Stimulated activated naive CD4-positive, alpha-beta T cell treated with Interleukin-2 at 50 U/mL for 16 hours (primary cell): ENCODE data around the gene EHHADH.
A peak's percentile ranks its signal among the peaks of the same experiment; 100 is the strongest.

ENCODE experiments used
- DNase-seq: peaks from one replicate; lab custom pipeline; 2025; lab: John Stamatoyannopoulos, UW

The EHHADH gene

GRCh38 chr3:185197068-185197467, 56.8 kb downstream of the EHHADH start:
- no peak for DNase-seq

- no peak for DNase-seq
Observed at GRCh38 chr3:185195652-185196051, 58.2 kb downstream of the EHHADH start.

- no peak for DNase-seq
Observed at GRCh38 chr3:185188816-185189215, 65.0 kb downstream of the EHHADH start.

- no peak for DNase-seq
Observed at GRCh38 chr3:185187391-185187790, 66.5 kb downstream of the EHHADH start.

GRCh38 chr3:185176750-185177359, 77.0 kb downstream of the EHHADH start:
- DNase-seq: no peak

GRCh38 chr3:185175370-185175987, 78.4 kb downstream of the EHHADH start:
- DNase-seq: no peak

GRCh38 chr3:185172086-185173049, 81.5 kb downstream of the EHHADH start:
- no peak for DNase-seq

- DNase-seq: no peak
Observed at GRCh38 chr3:185164428-185165217, 89.2 kb downstream of the EHHADH start.

- no peak for DNase-seq
Observed at GRCh38 chr3:185162634-185163033, 91.2 kb downstream of the EHHADH start.

GRCh38 chr3:185161761-185162160, 92.1 kb downstream of the EHHADH start:
- DNase-seq: no peak

GRCh38 chr3:185157347-185157746, 96.5 kb downstream of the EHHADH start:
- no peak for DNase-seq

- DNase-seq: no peak
Observed at GRCh38 chr3:185155678-185156077, 98.2 kb downstream of the EHHADH start.

GRCh38 chr3:185153861-185154629, 99.8 kb downstream of the EHHADH start:
- DNase-seq: no peak

GRCh38 chr3:185153171-185153771, 100.6 kb downstream of the EHHADH start:
- DNase-seq: no peak

- DNase-seq: peak; percentile 3
Observed at GRCh38 chr3:185152410-185153170, 101.3 kb downstream of the EHHADH start, which contains the start of gene C3orf70. C3orf70 (minus strand) TSS chr3:185153060; CDS start chr3:185152823, 237 bp downstream.

GRCh38 chr3:185151964-185152409, 101.9 kb downstream of the EHHADH start:
- DNase-seq: no peak

GRCh38 chr3:185151101-185151963, 102.5 kb downstream of the EHHADH start:
- DNase-seq: no peak

- no peak for DNase-seq
Observed at GRCh38 chr3:185150561-185150960, 103.3 kb downstream of the EHHADH start.

- no peak for DNase-seq
Observed at GRCh38 chr3:185149591-185149990, 104.3 kb downstream of the EHHADH start.
